GM15510 (cell line): Measurements from ENCODE around the gene FARSB.

ENCODE experiments used
- POLR2A ChIP-seq: IDR thresholded peaks from 3 replicates; pipeline ENCODE4 v1.6.1; 2011; ENCODE audit warnings: borderline replicate concordance; ENCODE audit not compliant: insufficient read length; ENCODE audit errors: extremely low read depth

The FARSB gene

DNA sequence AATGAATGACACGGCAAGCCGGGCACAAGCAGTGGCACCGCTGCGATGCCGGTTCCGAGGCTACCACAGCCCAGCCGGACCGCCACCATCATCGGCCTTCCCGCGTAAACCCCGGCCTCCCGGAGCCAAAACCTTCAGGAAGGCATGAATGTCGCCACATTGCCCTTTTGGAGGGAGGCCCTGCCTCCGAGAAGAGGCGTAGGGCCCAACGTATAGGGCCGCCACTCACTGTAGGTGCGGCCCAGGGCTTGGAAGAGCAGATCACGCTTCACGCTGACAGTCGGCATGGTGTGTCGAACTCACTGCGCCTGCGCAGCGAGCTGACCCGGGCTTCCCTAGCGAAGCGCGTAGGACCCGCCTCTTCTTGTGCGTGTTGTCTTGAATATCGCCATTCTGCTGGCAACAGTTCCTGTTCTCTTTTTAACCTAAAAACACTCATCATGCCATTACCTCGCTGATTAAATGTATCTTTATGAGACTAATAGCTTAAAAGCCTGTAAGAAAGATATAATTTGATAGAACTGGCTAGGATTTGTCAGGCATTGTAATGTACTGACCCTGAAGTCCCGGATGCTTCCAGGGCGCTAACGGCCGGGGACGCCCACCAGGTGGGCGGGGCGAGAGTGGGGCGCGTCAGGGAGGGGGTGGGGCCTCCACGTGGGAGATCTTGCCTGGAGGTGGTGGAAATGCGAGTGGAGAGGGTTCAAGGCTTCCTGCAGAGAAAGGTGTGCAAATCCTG lies at the start of gene FARSB:
Gene FARSB, minus strand, starts transcription at position 306 of the 739 bp plus-strand sequence. Its CDS starts 19 bp downstream, at position 287.
- peak; percentile 86 for TF ChIP-seq POLR2A

DNA sequence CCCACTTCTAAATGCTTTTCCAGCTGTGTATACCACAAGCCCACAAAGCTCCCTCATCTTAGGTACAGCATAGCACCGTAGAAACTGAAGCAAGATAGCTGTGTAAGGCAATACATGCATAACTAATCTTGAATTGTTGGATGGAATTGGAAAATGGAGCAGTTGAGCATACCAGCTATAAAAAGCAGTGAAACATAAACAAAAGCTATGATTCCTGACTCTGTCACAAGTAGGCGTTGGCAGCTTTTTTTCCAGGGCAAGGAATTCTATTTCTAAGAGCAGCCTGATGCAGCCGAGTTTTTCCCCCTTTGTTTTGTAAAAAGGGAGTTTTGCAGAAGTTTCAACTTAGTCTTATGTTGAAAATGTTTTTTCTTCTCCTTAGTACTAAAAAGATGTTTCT lies 48.0 kb upstream of the FARSB start:
- no peak for TF ChIP-seq POLR2A

DNA sequence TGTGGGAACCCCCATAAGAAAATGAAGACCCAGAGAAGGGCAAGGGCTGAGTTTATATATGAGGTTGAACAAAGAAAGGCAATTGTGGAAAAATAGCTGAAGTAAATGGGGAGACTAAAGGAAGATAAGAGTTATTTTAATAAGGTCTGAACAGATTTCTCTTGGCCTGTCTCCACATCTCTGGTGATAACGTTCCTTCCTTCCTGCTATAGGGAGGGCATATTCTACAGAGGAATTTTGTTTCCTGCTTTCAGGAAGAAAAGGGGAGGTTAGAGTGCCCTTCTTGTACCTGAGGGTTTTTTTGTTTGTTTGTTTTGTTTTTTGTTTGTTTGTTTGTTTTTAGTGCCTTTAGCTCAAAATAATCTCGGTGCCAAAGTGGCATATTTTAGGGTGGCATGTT lies 47.2 kb upstream of the FARSB start:
- TF ChIP-seq POLR2A, result no peak

DNA sequence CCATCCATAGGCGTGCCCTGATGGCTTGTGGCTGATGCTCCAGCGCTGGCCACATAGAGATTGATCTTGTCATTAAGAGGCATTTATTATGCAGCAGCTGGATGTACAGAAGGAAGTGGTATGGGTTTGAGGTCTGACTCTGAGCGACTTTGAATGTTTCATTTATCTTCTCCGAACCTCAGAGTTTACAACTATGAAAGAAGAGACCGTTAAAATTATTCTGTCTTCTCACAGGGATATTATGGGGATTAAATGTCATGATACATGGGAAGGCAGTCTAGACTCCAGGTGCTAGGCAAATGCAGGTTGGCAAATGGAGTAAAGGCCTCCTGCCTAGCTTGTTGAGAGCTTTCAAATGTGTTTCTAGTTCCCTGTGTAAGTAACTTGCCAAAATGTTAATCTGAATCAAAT lies 45.8 kb upstream of the FARSB start:
- TF ChIP-seq POLR2A, result no peak

DNA sequence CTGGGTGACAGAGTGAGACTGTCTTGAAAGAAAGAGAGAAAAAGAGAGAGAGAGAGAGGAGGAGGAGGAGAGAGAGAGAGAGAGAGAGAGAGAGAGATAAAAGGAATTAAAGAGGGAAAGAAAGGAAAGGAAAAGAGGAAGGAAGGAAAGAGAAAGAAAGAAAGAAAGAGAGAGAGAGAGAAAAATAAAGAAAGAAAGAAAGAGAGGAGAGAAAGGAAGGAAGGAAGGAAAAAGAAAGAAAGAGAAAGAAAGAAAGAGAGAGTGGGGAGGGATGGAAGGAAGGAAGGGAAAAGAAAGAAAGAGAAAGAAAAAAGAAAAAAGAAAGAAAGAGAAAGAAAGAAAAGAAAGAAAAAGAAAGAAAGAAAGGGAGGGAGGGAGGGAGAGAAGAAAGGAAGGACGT lies 45.3 kb upstream of the FARSB start:
- no peak for TF ChIP-seq POLR2A

DNA sequence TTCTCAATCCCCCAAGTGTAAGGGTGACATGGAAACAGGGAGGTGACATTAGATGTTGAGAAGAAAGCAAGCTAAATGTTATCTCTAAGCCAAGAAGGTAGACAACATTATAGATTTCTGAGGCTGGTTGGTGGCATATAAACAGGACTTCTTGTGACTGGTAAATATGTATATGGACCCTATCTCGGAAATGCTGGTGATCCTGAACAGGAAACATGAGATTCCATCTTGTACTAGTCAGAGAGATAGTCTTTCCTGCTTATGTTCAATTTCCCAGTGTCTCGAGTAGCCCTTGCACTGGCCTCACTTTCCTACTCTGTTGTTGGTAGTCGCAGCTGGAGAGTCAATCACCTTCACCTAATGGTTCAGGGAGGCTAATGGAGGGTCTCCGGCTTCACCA lies 42.4 kb upstream of the FARSB start:
- no peak for TF ChIP-seq POLR2A

DNA sequence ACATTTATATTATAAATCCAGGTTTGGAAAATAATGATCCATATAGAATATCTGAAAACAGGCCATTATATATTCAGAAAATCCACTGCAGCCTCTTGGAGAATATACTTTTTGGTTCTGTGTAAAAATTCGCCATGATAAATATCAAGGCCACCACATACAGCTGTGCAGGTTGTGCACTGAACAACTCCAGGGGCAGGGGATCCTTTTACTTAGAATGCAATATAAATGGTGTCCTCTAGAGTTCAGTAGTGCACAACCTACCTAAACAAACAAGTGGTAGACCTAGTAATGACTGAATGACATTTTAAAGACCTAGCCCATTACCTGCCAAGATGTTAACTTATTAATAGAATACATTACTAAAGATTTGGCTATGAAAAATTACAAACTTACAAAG lies 37.9 kb upstream of the FARSB start:
- TF ChIP-seq POLR2A, result no peak

DNA sequence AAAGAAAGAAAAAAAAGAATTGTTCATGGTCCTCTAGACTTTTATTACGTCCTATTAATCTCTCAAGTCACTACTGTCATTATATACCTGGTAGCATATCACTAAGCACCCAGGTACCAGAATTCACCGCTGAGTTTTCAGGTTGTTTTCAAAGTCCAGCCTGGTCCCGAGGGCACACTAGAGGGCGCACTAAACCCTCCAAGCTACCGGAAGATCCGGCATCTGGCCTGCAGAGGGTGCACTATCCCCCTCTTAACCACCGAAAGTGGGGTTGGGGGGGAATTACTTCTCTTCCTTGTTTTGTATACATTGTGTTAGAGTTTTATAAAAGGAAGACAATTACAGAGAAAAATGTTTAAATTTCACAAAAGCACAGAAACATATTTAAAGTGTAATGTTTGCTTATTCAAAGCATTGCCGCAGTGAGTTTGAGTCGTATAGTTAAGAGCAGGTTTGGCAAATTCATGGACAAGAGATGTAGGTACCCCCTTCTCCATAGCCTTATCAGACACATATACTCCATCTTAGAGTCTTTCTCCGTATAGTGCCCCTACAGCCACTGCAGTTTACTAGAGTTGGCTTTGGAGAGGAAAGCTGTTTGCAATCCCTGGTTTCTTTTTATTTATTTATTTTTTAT lies 34.8 kb upstream of the FARSB start:
- no peak for TF ChIP-seq POLR2A

DNA sequence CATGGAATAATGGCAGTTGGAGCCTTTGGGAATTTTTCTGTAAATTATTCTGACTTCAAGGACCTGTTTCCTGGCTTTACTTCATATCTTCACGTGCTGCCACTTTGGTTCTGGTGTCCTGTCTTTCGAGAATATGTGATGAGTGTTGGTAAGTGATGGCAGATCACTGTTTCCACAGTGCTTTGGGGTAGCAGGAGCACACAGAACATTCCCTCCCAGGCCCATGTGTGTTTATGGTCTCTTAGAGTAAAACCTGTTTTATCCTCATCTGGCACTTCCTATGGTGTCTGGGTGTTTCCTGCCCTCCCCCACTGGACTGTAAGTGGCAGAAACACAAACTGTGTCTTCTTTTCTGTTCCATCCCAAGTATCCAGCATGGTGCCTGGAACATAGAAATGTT lies 33.4 kb upstream of the FARSB start:
- no peak for TF ChIP-seq POLR2A

DNA sequence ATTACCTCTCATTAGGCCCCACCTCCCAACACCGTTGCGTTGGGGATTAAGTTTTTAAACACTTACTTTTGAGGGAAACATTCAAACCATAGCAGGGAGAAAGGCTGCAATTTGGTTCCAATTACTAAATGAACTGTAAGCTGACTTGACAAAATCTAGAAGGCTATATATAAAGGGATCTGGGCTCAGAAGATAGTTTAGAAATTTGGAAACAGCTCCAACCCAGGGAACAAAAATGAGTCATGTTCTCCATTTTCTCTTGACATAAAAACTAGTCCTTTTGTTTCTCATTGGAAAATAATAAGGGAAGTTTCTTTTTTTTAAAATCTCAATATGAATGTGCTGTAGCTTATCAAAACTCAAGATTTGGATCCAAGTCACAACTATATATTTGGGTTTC lies 33.0 kb upstream of the FARSB start:
- no peak for TF ChIP-seq POLR2A

DNA sequence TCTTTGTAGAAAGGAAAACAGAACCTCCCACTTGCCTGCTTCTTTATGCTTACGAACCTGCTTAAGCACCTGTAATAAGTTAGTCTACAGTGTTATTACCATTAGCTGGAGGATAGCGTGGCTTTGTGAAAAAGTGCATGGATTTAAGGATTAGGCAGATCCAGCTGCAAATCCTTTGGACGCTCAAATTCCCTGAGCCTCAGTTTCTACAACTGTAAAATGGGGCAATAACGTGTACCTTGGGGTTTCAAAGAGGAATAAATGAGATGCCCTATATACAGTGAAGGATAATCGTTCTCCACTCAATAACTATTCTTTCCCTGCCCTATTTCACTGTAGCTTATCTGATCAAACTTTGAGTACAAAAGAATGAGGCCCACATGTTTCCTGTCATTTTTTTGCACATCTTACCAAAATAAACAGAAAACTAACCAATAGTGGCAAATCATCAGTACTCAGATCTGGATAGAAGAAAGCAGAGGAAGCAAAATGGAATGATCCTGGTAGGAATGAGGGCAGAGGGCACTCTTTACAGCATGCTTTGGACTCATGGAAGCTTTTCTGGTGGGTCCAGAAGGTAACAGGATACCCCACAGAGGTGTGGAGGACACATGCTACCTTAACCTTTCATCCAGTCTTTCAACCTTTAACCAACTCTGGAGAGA lies 30.3 kb upstream of the FARSB start:
- no peak for TF ChIP-seq POLR2A

DNA sequence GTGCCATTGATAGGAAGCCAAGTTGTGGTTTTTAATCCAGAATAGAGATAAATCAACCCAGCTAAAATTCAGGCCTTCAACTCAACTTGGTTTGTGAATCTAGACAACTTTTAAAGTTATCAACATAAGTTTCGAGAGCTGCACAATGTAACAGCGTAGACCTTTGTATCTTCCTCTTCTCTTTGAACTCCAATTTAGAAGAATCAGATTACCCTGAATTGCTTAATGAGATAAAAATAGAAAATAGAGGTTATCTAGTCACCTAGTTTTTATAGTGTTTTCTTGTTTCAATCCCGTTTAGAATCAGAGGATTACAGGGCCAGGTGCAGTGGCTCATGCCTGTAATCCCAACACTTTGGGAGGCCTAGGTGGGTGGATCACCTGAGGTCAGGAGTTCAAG lies 27.9 kb upstream of the FARSB start:
- no peak for TF ChIP-seq POLR2A

DNA sequence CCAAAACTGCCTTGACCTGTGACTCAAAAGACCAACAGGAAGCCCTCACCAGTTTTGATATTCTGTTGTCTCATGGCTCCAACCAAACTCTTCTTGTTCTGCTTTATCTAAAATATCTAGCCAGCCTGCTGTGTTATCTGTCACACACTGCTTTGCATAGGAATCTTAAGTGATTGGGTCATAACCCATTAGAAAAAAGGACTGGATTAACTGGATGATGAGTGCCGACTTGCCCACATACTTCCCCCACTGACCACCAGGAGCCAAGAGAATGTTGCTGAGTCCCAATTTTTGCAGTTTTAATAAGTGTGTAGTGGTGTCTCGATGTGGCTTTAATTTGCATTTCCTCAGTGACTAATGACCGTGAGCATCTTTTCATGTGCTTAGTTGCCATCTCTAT lies 22.1 kb upstream of the FARSB start:
- TF ChIP-seq POLR2A, result no peak

DNA sequence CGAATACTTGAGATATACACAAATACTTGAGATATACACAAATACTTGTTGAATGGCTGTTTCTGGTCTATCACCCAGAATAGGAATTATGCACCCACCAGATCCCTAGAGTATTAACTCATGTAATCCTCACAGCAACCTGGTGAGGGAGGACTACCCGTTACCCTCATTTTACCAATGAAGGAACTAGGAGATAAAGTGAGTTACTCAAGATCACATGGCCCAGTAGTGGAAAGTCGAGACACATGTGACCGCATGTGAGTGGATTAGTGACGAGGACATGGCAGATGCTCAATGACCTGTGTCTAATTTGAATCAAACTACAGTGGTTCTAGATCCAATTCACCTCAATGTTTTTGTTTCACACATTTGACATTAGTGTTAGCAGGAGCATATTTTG lies 18.0 kb upstream of the FARSB start:
- no peak for TF ChIP-seq POLR2A

DNA sequence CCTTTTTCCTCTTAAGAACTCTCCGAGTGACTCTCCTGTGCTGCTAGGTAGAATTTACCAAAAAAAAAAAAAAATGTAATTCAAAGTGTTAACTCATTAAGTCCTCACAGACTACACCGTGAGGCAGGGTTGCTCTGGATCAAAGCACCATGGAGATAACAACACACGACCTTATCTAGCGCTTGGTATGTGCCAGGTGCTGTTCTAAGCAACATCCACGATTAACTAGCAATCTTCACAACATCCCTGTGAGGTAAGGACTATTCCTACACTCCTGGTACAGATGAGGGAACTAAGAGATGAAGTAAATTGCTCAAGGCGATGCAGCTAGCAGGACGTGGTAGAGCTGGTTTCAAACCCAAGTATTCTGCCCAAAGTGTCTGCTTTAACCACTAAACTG lies 17.4 kb upstream of the FARSB start:
- TF ChIP-seq POLR2A, result no peak

DNA sequence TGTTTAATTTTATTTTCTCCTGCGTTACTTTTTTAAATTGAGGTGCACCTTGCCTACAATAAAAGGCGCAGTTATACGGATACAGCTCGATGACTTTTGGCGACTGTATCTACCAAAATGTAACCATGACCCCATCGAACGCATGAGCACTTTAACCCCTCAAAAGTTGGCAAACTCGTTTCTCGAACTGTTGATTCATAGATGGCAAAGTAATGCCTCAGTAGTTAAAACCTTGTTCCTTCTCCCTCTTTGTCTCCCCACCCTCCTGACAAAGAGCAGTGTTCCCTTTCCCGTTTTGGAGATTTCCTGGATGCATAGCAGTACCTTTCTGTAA lies 16.1 kb upstream of the FARSB start:
- TF ChIP-seq POLR2A, result no peak
